ENCODE data around the gene ATP1A3. TPM values are rescaled to one million over a fixed set of nuclear protein-coding genes. Genes with fewer than 3 reads are reported as not detected.

Gene ATP1A3
- total RNA-seq, 4 donors from 2014 or later: not detected

- TF ChIP-seq EP300 (IDR thresholded peaks at IDR 0.05) (no peak), POLR2A (IDR thresholded peaks at IDR 0.05) (no peak), CTCF (IDR thresholded peaks at IDR 0.05) (no peak)
- H3K27me3 ChIP-seq: peaks cover 8 to 99% of the 10 kb centered on the region in 2 donors
- 15 to 16% methylated on average over 11 of the region's 11 CpGs for whole genome bisulfite sequencing, 2 donors
Observed at GRCh38 chr19:41932259-41932719, 61.7 kb downstream of the ATP1A3 start.

GRCh38 chr19:41930926-41931592 lies 63.0 kb downstream of the ATP1A3 start:
- no peak for DNase-seq (ENCODE audit: low spot score in 2 of 2)
- no peak overlapping the region for H3K27ac ChIP-seq
- H3K4me1 ChIP-seq: peaks cover 0 to 35% (median 12%) of the 10 kb centered on the region in 4 donors
- H3K36me3 ChIP-seq: no peaks in the 10 kb centered on the region
- H3K9me3 ChIP-seq: no peaks in the 10 kb centered on the region
- H3K27me3 ChIP-seq: peaks cover 8 to 99% of the 10 kb centered on the region in 2 donors
- TF ChIP-seq CTCF (IDR thresholded peaks at IDR 0.05): no peak
- no peak for TF ChIP-seq POLR2A (IDR thresholded peaks at IDR 0.05)
- H3K4me3 ChIP-seq: no peak overlapping the region
- WGBS, 2 donors: 8 to 9% methylated on average over 16 of the region's 17 CpGs

More at GRCh38 chr19:41932259-41932719, 61.7 kb downstream of the ATP1A3 start:
- Histone ChIP-seq H3K27ac (no peak overlapping the region), H3K4me3 (no peak overlapping the region), H3K4me1 (peaks cover 0 to 35% (median 12%) of the 10 kb centered on the region in 4 donors), H3K36me3 (no peaks in the 10 kb centered on the region), H3K9me3 (no peaks in the 10 kb centered on the region)
- DNase-seq (ENCODE audit: low spot score in 2 of 2): no peak

DNA sequence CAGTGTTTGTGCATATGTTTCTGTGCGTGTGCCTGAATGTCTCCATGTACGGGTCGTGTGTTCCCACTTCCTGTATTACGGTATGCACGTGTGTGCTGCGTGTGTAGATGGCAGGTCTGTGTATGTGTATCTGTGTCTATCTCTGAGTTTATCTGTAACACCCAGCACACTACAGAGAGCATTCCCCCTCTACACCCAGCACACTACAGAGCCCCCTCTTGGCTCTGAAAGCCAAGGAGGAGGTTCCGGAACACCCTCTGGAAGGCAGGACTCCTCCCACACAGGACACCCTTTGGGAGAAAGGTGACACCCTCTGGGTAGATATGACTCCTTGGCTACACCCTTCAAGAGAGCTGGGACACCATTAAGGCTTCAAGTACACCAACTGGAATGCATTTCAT lies 63.7 kb downstream of the ATP1A3 start:
- 14 to 17% methylated on average over 7 of the region's 7 CpGs for WGBS, 2 donors
- no peak overlapping the region for H3K4me3 ChIP-seq
- H3K4me1 ChIP-seq: peaks cover 0 to 31% (median 11%) of the 10 kb centered on the region in 4 donors
- no peaks in the 10 kb centered on the region for H3K9me3 ChIP-seq
- H3K36me3 ChIP-seq: peaks cover 0 to 4% (median 0%) of the 10 kb centered on the region in 3 donors
- H3K27me3 ChIP-seq: peaks cover 8 to 99% of the 10 kb centered on the region in 2 donors
- TF ChIP-seq CTCF (IDR thresholded peaks at IDR 0.05) (no peak), POLR2A (IDR thresholded peaks at IDR 0.05) (no peak), EP300 (IDR thresholded peaks at IDR 0.05) (no peak)
- H3K27ac ChIP-seq: no peak overlapping the region
- no peak for DNase-seq (ENCODE audit: low spot score in 2 of 2)

- no peaks in the 10 kb centered on the region for H3K9me3 ChIP-seq
- no peak for DNase-seq (ENCODE audit: low spot score in 2 of 2)
- 13 to 28% methylated on average over 11 to 14 of the region's 14 CpGs for whole genome bisulfite sequencing, 2 donors
- H3K27ac ChIP-seq: no peak overlapping the region
- H3K4me1 ChIP-seq: peaks cover 0 to 31% (median 9%) of the 10 kb centered on the region in 4 donors
- H3K4me3 ChIP-seq: no peak overlapping the region
- H3K27me3 ChIP-seq: peaks cover 8 to 99% of the 10 kb centered on the region in 2 donors
- peaks cover 0 to 4% (median 0%) of the 10 kb centered on the region in 3 donors for H3K36me3 ChIP-seq
- TF ChIP-seq EP300 (IDR thresholded peaks at IDR 0.05): no peak
- TF ChIP-seq POLR2A (IDR thresholded peaks at IDR 0.05): no peak
- TF ChIP-seq CTCF (IDR thresholded peaks at IDR 0.05): no peak
Observed at GRCh38 chr19:41929536-41930071, 64.4 kb downstream of the ATP1A3 start.
